ENCODE data around the gene PRKCB.

The PRKCB gene

DNA sequence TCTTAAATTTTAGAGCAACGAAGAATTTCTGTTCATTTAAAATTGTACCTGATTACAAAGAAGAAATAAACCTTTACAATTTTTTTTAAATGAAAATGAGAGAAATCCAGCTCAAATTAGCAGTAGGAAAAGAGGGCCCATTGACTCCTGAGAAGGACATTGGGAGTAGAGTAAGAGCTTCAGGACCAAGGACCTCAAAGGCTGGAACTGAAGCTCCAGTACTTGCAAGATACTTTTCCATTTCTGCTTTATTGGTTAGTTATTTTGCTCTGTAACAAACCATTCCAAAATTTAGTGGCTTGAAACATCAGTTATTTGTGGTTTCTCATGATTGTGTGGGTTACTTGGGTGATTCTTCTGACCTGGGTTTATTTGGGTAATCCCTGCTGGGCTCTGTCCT, 165.9 kb downstream of the PRKCB start:
- no peak for TF ChIP-seq ZNF843 (tag by site-specific recombination; IDR thresholded peaks at IDR 0.05)
- TF ChIP-seq, protein P1, sequence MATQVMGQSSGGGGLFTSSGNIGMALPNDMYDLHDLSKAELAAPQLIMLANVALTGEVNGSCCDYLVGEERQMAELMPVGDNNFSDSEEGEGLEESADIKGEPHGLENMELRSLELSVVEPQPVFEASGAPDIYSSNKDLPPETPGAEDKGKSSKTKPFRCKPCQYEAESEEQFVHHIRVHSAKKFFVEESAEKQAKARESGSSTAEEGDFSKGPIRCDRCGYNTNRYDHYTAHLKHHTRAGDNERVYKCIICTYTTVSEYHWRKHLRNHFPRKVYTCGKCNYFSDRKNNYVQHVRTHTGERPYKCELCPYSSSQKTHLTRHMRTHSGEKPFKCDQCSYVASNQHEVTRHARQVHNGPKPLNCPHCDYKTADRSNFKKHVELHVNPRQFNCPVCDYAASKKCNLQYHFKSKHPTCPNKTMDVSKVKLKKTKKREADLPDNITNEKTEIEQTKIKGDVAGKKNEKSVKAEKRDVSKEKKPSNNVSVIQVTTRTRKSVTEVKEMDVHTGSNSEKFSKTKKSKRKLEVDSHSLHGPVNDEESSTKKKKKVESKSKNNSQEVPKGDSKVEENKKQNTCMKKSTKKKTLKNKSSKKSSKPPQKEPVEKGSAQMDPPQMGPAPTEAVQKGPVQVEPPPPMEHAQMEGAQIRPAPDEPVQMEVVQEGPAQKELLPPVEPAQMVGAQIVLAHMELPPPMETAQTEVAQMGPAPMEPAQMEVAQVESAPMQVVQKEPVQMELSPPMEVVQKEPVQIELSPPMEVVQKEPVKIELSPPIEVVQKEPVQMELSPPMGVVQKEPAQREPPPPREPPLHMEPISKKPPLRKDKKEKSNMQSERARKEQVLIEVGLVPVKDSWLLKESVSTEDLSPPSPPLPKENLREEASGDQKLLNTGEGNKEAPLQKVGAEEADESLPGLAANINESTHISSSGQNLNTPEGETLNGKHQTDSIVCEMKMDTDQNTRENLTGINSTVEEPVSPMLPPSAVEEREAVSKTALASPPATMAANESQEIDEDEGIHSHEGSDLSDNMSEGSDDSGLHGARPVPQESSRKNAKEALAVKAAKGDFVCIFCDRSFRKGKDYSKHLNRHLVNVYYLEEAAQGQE (tag by site-specific recombination; IDR thresholded peaks at IDR 0.05): peak; percentile 72
- ChIA-PET POLR2A (no interaction called here), CTCF (interaction anchor here (0.6 to 6.2 kb wide), 4 partner anchors 9 to 124 kb away, joined by 3 to 47 read pairs (median 4); no protein-coding TSS in a partner anchor)
- H3K36me3 ChIP-seq (ENCODE audit: control insufficient read depth in 2 of 2, insufficient read depth in 1 of 2, low read length in 2 of 2): no peaks in the 10 kb centered on the region
- no peak overlapping the region for H3K27ac ChIP-seq (ENCODE audit: extremely low read depth, low read depth, low read length)
- H3K4me1 ChIP-seq (ENCODE audit: control insufficient read depth, insufficient read depth, low read length): no peaks in the 10 kb centered on the region
- no peaks in the 10 kb centered on the region for H3K9me3 ChIP-seq (ENCODE audit: control insufficient read depth, insufficient read depth, low read depth, low read length)
- no peak overlapping the region for H3K4me3 ChIP-seq (ENCODE audit: low read depth, low read length)

DNA sequence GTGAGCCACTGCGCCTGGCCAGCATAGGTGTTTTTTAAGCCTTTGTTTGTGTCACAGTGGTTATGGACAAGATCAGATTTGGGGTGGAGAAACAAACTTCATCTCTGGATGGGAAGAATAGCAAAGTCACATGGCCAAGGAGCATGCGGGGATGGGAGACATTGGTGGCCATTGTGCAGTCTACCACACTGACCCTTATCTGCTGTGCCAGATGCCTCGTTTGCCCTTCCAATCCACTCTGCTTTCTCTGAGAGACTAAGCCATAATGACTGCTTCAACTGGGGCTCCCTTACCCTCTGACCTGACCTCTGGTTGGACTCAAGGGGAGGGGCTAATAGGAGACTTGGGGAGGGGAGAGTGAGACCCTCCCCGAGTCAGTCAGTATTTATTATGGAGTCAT, 166.8 kb downstream of the PRKCB start:
- ChIA-PET CTCF (interaction anchor here (1.1 to 6.2 kb wide), 2 partner anchors 8 to 13 kb away, joined by 4 to 47 read pairs; no protein-coding TSS in a partner anchor), POLR2A (no interaction called here)
- H3K4me3 ChIP-seq (ENCODE audit: low read depth, low read length): no peak overlapping the region
- TF ChIP-seq, protein P2, sequence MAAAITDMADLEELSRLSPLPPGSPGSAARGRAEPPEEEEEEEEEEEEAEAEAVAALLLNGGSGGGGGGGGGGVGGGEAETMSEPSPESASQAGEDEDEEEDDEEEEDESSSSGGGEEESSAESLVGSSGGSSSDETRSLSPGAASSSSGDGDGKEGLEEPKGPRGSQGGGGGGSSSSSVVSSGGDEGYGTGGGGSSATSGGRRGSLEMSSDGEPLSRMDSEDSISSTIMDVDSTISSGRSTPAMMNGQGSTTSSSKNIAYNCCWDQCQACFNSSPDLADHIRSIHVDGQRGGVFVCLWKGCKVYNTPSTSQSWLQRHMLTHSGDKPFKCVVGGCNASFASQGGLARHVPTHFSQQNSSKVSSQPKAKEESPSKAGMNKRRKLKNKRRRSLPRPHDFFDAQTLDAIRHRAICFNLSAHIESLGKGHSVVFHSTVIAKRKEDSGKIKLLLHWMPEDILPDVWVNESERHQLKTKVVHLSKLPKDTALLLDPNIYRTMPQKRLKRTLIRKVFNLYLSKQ (tag by site-specific recombination; IDR thresholded peaks at IDR 0.05; ENCODE audit: borderline replicate concordance): no peak
- TF ChIP-seq OSR2 (tag by site-specific recombination; IDR thresholded peaks at IDR 0.05): no peak
- no peak for TF ChIP-seq ZNF423 (tag by site-specific recombination; IDR thresholded peaks at IDR 0.05)
- no peak for TF ChIP-seq ZNF623 (tag by site-specific recombination; IDR thresholded peaks at IDR 0.05)
- TF ChIP-seq, protein P3, sequence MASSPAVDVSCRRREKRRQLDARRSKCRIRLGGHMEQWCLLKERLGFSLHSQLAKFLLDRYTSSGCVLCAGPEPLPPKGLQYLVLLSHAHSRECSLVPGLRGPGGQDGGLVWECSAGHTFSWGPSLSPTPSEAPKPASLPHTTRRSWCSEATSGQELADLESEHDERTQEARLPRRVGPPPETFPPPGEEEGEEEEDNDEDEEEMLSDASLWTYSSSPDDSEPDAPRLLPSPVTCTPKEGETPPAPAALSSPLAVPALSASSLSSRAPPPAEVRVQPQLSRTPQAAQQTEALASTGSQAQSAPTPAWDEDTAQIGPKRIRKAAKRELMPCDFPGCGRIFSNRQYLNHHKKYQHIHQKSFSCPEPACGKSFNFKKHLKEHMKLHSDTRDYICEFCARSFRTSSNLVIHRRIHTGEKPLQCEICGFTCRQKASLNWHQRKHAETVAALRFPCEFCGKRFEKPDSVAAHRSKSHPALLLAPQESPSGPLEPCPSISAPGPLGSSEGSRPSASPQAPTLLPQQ (tag by site-specific recombination; IDR thresholded peaks at IDR 0.05): no peak
- no peak for TF ChIP-seq HOXC10 (CRISPR knock-in tag; IDR thresholded peaks at IDR 0.05)
- TF ChIP-seq ZNF701 (tag by site-specific recombination; IDR thresholded peaks at IDR 0.05): no peak
- TF ChIP-seq ZNF19 (tag by site-specific recombination; IDR thresholded peaks at IDR 0.05; ENCODE audit: low read depth): no peak
- no peak for TF ChIP-seq ZNF341 (tag by site-specific recombination; IDR thresholded peaks at IDR 0.05; ENCODE audit: low read depth)
- no peak for TF ChIP-seq ZFHX2 (tag by site-specific recombination; conservative IDR thresholded peaks at IDR 0.05)
- TF ChIP-seq, protein P4, sequence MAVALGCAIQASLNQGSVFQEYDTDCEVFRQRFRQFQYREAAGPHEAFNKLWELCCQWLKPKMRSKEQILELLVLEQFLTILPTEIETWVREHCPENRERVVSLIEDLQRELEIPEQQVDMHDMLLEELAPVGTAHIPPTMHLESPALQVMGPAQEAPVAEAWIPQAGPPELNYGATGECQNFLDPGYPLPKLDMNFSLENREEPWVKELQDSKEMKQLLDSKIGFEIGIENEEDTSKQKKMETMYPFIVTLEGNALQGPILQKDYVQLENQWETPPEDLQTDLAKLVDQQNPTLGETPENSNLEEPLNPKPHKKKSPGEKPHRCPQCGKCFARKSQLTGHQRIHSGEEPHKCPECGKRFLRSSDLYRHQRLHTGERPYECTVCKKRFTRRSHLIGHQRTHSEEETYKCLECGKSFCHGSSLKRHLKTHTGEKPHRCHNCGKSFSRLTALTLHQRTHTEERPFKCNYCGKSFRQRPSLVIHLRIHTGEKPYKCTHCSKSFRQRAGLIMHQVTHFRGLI (tag by site-specific recombination; IDR thresholded peaks at IDR 0.05): no peak
- TF ChIP-seq, protein P5, sequence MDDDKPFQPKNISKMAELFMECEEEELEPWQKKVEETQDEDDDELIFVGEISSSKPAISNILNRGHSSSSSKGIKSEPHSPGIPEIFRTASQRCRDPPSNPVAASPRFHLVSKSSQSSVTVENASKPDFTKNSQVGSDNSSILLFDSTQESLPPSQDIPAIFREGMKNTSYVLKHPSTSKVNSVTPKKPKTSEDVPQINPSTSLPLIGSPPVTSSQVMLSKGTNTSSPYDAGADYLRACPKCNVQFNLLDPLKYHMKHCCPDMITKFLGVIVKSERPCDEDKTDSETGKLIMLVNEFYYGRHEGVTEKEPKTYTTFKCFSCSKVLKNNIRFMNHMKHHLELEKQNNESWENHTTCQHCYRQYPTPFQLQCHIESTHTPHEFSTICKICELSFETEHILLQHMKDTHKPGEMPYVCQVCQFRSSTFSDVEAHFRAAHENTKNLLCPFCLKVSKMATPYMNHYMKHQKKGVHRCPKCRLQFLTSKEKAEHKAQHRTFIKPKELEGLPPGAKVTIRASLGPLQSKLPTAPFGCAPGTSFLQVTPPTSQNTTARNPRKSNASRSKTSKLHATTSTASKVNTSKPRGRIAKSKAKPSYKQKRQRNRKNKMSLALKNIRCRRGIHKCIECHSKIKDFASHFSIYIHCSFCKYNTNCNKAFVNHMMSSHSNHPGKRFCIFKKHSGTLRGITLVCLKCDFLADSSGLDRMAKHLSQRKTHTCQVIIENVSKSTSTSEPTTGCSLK (tag by site-specific recombination; IDR thresholded peaks at IDR 0.05): no peak
- no peak for TF ChIP-seq ZNF549 (tag by site-specific recombination; IDR thresholded peaks at IDR 0.05)
- no peak for TF ChIP-seq ZNF670 (tag by site-specific recombination; IDR thresholded peaks at IDR 0.05; ENCODE audit: low read depth)
- no peak for TF ChIP-seq ZNF350 (tag by site-specific recombination; IDR thresholded peaks at IDR 0.05)
- no peak for TF ChIP-seq ZXDB (tag by site-specific recombination; IDR thresholded peaks at IDR 0.05)
- TF ChIP-seq, protein P6, sequence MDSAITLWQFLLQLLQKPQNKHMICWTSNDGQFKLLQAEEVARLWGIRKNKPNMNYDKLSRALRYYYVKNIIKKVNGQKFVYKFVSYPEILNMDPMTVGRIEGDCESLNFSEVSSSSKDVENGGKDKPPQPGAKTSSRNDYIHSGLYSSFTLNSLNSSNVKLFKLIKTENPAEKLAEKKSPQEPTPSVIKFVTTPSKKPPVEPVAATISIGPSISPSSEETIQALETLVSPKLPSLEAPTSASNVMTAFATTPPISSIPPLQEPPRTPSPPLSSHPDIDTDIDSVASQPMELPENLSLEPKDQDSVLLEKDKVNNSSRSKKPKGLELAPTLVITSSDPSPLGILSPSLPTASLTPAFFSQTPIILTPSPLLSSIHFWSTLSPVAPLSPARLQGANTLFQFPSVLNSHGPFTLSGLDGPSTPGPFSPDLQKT (IDR thresholded peaks at IDR 0.05; ENCODE audit: borderline replicate concordance, low read depth, low read length): no peak
- no peak for TF ChIP-seq ZNF391 (tag by site-specific recombination; IDR thresholded peaks at IDR 0.05; ENCODE audit: borderline replicate concordance, low read depth)
- no peak for TF ChIP-seq ZNF510 (tag by site-specific recombination; IDR thresholded peaks at IDR 0.05; ENCODE audit: insufficient replicate concordance)
- no peaks in the 10 kb centered on the region for H3K36me3 ChIP-seq (ENCODE audit: control insufficient read depth in 2 of 2, insufficient read depth in 1 of 2, low read length in 2 of 2)
- H3K9me3 ChIP-seq (ENCODE audit: control insufficient read depth, insufficient read depth, low read depth, low read length): no peaks in the 10 kb centered on the region
- H3K4me1 ChIP-seq (ENCODE audit: control insufficient read depth, insufficient read depth, low read length): no peaks in the 10 kb centered on the region
- no peak overlapping the region for H3K27ac ChIP-seq (ENCODE audit: extremely low read depth, low read depth, low read length)

Measured in HEK293 (cell line).